GM19025 (cell line): ENCODE measurements around the gene SUN5.

Experiments used
- ATAC-seq: cut with Tn5 transposase; IDR thresholded peaks from one replicate; pipeline ENCODE4 v1.9.1; 2021; ENCODE audit warnings: mild to moderate bottlenecking, low read depth, moderate library complexity; ENCODE audit not compliant: unreplicated experiment

The SUN5 gene

DNA sequence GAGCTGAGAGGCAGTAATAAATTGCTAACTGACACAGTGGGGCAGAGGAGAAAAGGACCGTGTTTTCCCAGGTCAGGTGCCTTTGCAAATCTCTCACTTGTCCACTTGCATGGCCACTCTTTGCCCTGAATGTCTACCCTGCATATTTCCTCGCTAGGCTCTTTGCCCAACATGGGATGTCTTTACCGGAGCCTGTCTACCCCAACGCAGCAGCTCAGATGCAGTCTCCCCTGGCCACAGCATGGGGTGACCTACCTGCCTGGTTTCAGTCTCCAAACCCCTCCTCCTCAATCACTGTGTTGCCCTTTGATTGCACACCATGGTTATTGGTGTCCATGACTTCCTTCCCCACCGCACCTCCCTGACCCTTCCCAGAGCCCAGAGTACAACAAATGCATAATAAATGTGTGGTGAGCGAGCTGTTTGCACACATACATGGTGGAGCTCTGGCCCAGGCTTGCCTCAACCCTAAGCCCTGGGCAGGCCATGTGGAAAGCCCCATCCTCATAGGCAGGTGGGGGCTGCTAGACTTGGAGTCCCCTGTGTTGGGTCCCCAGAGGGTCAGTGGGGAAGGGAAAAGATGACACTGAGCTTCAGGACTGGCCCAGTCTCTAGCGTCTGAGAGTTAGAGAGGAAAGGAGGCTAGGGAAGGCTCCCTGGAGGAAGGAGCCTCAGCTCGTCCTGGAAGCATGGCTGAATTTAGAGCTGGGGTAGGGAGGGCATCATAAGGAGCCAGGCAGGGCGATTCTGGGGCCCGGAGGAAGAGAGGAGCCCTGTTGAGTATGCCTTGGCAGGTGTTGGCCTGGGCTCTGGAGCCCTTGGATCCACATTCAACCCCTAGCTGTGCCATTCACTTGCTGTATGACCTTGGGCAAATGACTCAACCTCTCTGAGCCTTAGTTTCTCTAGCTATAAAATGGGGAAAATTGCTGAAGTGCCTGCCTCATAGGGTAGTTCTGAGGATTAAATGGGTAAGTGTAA, 22.8 kb upstream of the SUN5 start:
- no peak for ATAC-seq

GRCh38 chr20:33026072-33026778, 22.0 kb upstream of the SUN5 start:
- no peak for ATAC-seq

DNA sequence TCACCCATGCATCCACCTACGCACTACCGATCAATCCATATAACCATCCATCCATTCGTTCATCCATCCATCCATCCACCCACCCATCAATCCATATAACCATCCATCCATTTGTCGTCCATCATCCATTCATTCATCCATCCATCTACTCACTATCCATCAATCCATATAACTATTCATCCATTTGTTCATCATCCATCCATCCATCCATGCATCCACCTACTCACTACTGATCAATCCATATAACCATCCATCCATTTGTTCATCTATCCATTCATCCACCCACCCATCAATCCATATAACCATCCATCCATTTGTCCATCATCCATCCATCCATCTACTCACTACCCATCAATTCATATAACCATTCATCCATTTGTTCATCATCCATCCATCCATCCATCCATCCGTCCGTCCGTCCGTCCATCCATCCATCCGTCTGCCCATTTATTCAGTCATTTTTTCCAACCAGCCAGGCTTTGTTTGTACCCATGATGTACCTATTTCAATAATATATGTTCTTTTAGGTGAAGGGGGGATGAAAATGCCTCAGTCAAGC, 21.2 kb upstream of the SUN5 start:
- ATAC-seq: no peak

DNA sequence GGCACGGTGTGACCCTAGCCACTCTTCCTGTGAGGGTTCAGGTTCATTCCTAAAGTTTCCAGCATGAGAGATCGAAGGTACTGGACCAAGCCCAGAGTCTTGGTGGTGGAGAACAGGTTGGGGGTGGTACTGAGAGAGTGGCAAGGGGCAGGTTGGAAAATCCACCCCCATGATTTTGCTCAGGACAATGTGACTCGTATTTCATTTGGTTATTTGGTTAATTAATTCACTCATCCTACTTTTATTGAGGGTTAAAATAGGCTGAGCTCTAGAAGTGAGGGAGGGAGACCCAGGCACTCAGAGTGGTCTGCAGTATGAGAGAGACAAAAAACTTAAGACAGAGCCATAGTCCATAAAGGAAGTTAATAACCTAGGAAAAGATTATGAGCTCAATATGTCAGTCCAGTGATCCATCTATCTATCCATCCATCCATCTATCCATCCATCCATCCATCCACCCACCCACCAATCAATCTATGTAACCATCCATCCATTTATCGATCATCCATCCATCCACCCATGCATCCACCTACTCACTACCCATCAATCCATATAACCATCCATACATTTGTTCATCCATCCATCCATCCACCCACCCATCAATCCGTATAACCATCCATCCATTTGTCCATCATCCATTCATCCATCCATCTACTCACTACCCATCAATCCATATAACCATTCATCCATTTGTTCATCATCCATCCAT, 20.5 kb upstream of the SUN5 start:
- no peak for ATAC-seq

- no peak for ATAC-seq
Measured at GRCh38 chr20:33024243-33024560, 20.0 kb upstream of the SUN5 start.

DNA sequence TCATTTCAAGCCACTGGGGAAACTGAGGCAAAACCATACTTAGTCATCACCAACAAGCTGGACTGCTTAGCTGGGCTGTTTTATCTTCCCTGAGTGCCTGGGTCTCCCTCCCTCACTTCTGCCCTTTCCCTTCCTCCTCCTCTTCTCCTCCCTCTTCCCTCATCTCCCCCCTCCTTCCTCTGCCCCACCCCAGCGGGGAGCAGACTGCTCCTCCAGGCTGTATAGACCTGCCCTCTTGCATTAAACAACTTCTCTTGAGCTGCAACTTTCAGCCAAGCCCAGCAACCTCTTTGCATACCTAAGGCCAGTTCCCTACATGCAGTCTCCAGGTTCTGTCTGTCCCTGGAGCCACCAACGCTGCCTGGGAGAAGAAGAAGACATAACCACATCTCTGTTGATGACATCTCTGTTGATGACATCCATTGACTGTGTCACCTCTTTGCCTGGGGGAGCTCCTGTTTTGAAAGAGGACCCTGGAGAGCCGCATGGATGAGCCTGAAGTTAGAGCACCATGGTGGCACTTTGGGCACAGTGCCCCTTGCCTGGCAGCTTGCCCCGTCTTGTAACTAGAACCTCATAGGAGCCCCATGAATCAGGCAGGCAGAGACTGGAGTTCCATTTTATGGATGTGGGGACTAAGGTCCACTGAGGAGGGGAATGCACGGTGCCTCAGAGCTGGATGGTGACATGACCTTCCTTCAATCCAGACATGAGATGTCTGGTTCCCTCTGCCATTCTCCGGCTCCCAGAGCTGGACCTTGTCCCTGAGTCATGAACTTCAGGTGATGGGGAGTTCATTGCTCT, 19.4 kb upstream of the SUN5 start:
- no peak for ATAC-seq

GRCh38 chr20:33022694-33023438, 18.6 kb upstream of the SUN5 start:
- no peak for ATAC-seq

GRCh38 chr20:33022289-33022688, 18.1 kb upstream of the SUN5 start:
- ATAC-seq: no peak

GRCh38 chr20:33021879-33022278, 17.6 kb upstream of the SUN5 start:
- no peak for ATAC-seq

- no peak for ATAC-seq
Measured at GRCh38 chr20:33020278-33021161, 16.3 kb upstream of the SUN5 start.

GRCh38 chr20:33019465-33020277, 15.4 kb upstream of the SUN5 start:
- no peak for ATAC-seq

- ATAC-seq: no peak
Measured at GRCh38 chr20:33018169-33018931, 14.1 kb upstream of the SUN5 start.

GRCh38 chr20:33017542-33017941, 13.3 kb upstream of the SUN5 start:
- ATAC-seq: no peak

DNA sequence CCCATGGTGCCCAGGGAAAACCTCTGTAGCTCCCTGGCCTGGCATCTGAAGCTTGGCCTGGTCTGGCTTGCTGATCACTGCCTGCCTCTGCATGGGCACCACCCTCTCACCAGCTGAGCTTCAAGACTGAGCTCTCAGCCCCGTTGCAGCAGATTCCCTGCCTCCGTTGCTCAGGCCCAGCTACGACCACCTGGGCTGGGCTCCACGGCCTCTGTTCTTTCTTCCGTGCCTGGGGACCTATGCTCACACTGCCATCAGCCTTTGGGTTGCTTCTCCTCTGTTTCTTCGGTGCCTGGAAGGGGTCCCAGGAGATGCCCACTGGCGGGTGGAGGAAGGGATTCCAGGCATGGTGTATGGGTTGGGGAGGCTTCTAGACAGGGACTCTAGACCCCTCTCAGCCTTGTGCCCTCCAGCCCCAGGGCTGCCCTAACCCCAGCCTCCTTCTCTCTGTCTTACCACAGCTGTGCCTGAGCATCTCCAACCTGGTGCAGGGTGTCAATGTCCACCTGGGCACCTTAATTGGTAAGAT, 12.4 kb upstream of the SUN5 start:
- ATAC-seq: no peak

- no peak for ATAC-seq
Measured at GRCh38 chr20:33015700-33016580, 11.7 kb upstream of the SUN5 start.

GRCh38 chr20:33015114-33015484, 10.9 kb upstream of the SUN5 start:
- no peak for ATAC-seq
